ENCODE measurements around the gene ZMIZ1.

ZMIZ1 gene

DNA sequence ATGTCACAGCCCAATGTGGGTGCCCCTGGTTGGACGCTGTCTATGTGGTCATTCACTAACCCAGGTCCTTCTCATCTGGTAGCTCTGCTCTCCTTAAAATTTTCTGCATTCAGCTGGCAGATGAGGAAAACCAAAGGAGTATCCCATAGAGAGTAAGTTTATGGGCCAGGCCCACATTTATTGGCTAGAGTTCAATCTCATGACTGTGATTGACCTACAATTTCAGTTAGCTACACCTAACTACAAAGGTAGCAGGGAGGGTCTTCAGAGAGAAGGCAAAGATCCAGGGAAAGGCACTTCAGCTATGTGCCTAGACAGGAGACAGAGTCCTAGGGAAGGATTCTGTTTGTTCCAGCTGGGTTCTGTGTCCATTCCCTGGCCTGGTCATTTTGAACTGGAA, 254.8 kb downstream of the ZMIZ1 start:
- TF ChIP-seq, protein P1, sequence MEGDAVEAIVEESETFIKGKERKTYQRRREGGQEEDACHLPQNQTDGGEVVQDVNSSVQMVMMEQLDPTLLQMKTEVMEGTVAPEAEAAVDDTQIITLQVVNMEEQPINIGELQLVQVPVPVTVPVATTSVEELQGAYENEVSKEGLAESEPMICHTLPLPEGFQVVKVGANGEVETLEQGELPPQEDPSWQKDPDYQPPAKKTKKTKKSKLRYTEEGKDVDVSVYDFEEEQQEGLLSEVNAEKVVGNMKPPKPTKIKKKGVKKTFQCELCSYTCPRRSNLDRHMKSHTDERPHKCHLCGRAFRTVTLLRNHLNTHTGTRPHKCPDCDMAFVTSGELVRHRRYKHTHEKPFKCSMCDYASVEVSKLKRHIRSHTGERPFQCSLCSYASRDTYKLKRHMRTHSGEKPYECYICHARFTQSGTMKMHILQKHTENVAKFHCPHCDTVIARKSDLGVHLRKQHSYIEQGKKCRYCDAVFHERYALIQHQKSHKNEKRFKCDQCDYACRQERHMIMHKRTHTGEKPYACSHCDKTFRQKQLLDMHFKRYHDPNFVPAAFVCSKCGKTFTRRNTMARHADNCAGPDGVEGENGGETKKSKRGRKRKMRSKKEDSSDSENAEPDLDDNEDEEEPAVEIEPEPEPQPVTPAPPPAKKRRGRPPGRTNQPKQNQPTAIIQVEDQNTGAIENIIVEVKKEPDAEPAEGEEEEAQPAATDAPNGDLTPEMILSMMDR (conservative IDR thresholded peaks at IDR 0.05; ENCODE audit: control insufficient read depth, insufficient read depth, low read depth, low read length), result no peak
- DNase-seq (ENCODE audit: low read depth), result no peak
- no peak overlapping the region for H3K4me3 ChIP-seq (ENCODE audit: control insufficient read depth, low read depth, low read length)

DNA sequence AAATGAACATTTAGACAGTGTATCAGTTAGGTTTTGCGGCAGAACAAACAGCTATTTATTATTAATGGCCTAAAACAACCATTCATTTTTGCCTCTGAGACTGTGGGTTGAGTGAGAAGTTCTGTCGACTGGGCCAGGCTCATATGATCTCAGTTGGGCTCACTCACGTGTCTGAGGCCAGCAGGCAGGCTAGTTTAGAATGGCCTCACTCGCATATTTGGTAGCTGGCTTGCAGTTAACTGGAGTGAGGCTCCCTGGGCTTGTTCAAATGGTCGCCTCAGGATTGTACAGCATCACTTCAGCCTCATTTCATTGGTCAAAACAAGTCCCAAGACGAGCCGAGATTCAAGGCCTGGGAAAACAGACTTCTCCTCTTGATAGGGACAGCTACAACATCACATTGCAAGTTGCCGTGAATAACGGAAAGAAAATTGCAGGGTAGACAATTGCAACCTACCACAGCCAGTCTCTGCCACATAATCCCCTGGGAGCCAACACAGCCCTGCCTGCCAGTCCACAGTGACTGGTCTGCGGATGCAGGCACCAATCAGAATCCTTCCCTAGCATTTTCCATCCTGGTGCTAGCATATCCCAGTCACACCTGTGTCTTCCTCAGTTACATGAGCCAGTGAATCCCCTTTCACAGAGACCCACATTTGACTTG, 255.4 kb downstream of the ZMIZ1 start:
- TF ChIP-seq, protein P1 (conservative IDR thresholded peaks at IDR 0.05; ENCODE audit: control insufficient read depth, insufficient read depth, low read depth, low read length), result no peak
- no peak overlapping the region for H3K4me3 ChIP-seq (ENCODE audit: control insufficient read depth, low read depth, low read length)
- no peak for DNase-seq (ENCODE audit: low read depth)

DNA sequence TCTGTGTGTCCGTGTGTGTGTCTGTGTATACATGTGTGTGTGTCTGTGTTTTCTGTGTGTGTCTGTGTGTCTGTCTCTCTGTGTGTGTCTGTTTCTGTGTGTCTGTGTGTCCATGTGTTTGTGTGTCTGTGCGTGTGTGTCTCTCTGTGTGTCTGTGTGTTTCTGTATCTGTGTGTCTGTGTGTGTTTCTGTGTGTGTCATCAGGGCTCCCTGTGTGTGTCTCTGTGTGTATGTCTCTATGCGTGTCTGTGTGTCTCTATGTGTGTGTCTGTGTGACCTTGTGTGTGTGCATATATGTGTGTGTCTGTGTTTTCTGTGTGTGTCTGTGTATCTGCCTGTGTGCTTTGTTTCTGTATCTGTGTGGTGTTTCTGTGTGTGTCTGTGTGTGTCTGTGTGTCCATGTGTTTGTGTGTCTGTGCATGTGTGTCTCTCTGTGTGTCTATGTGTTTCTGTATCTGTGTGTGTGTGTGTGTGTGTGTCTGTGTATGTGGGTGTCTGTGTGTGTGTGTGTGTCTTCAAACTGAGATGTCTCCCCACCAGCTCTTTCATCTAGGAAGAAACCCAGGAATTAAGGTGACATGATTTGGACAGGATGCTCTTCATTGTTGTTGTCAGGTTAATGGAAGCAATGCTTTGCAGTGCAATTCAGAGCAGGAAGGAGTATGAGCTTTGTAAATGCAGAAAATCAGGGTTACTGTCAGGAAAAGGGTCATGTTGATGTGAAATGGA, 257.8 kb downstream of the ZMIZ1 start:
- TF ChIP-seq, protein P1 (conservative IDR thresholded peaks at IDR 0.05; ENCODE audit: control insufficient read depth, insufficient read depth, low read depth, low read length), result no peak
- DNase-seq (ENCODE audit: low read depth), result no peak
- H3K4me3 ChIP-seq (ENCODE audit: control insufficient read depth, low read depth, low read length), result no peak overlapping the region

DNA sequence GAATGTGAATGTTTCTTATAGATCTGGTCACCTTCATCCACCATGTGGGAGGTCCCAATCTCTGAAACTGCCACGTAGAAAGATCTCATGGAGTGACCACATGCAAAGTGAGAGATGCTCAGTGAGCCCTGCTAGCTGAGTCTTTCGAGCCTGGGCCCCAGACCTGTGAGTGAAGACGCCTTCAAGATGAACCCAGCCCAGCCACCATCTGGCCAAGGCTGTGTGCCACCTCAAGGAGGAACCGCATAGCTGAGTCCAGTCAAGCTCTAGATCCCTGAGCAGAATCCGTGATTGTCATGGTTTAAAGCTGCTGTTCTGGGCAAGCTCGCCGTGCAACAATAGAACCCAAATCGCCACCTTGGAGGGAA, 258.3 kb downstream of the ZMIZ1 start:
- DNase-seq (ENCODE audit: low read depth), result no peak
- no peak overlapping the region for H3K4me3 ChIP-seq (ENCODE audit: control insufficient read depth, low read depth, low read length)
- TF ChIP-seq, protein P1 (conservative IDR thresholded peaks at IDR 0.05; ENCODE audit: control insufficient read depth, insufficient read depth, low read depth, low read length), result no peak

DNA sequence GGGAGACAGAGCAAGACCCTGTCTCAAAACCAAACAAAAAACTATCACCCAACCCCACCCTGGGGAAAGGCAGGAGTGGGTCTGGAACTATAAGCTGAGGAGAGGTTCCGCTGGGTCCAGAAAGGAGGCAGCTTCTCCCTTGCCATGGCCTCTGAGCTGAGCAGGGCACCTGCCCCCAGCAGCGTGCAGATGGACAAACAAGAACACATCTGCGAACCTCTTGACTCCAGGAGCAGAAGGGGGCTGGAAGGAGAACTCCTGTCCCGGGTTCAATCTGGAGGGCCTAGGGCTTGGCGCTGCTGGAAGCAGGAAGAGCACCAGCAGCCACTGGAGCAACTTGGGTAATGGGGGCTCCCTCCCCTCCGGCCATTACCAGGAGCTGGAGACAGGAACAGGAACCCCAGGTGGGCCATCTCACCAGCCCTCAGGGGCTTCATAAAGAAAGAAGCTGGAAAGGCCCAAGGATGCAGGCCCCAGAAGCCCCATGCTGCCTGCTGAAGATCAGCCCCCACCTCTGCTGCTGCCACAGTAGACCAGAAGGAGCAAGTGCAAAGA, 259.5 kb downstream of the ZMIZ1 start:
- TF ChIP-seq, protein P1 (conservative IDR thresholded peaks at IDR 0.05; ENCODE audit: control insufficient read depth, insufficient read depth, low read depth, low read length), result no peak
- DNase-seq (ENCODE audit: low read depth), result no peak
- H3K4me3 ChIP-seq (ENCODE audit: control insufficient read depth, low read depth, low read length), result no peak overlapping the region

DNA sequence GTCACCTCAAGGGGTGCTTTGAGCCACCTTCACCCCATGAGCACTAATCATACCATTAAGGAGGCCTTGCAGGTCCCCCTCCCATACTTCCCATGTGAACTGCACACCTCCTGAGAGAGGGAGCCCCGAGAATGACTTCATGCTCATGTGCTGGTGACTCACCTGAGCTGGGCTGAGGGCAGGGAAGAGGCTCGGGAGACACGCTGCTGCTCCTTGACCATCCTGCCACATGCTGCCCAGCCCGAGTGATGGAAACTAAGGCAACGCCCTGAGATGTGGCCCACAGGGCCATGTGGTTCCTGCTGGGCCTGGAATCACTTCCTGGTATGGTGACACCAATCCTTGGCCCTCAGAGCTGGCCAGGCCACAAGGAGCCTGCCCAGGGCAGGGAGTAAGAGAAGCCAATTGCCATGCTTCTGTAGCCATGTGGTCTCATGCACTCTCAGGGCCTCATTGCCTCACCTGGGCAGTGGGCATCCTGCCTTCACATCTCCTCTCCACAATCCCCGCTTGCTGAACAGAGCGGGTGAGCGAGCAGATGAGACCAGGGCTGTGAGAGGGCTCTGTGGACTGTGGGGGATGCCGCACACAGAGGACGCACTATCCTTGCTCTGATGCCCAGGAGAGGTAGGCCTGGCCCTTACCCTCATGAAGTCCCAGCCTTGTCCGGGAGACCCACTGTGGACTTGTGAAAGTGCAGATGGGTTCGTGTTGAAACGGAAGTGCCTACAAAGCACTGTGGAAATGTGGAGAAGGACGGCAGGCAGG, 260.2 kb downstream of the ZMIZ1 start:
- H3K4me3 ChIP-seq (ENCODE audit: control insufficient read depth, low read depth, low read length), result no peak overlapping the region
- TF ChIP-seq, protein P1 (conservative IDR thresholded peaks at IDR 0.05; ENCODE audit: control insufficient read depth, insufficient read depth, low read depth, low read length), result no peak
- peak; percentile 58 for DNase-seq (ENCODE audit: low read depth)
